HG02588 (cell line): ENCODE results near the gene CDC42BPA.
"Not testable (repeated sequence)": the region's sequence is repeated elsewhere in the genome, so short reads cannot be mapped to it uniquely, and the experiment has no call there.

Experiments
- ATAC-seq: cut with Tn5 transposase; IDR thresholded peaks from one replicate; pipeline ENCODE4 v1.9.1; 2021; ENCODE audit warnings: mild to moderate bottlenecking, moderate library complexity; ENCODE audit not compliant: unreplicated experiment

CDC42BPA gene

DNA sequence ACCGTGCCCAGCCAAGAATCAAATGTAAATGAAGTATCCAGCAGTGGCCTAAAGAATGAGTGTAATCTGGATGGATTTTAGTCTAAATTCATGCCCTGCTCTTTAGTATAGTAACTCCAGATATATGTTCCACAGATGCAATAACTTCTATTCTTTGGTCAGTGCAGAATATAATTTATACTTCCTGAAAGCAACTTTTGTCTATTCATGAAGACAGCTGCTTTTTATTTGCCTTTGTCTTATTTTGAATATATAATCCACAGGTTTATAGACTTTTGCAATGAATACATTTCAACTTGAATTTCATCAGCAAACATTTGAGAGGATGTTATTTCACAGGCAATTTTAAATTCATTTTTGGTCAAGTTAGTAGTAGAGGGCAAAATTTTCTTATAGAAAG lies 54.4 kb downstream of the CDC42BPA start:
- ATAC-seq = no peak

DNA sequence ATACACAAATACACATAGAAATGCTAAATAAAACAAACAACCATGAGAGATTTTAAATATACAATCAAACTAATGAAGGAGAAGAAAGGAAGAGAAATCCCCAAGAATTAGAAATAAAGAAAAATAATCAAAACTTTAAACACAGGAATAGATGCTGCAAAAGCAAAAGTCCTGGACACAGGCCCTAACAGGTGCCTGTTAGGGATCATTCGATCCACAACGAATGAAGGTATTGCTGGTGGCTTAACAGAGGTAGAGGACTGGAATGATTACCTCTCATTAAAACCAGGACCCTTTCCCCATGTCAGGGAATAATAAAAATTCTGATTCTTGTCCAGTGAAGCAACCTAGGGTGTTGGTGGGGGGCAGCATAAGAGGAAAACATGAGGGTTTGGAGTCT lies 56.8 kb downstream of the CDC42BPA start:
- ATAC-seq = no peak

DNA sequence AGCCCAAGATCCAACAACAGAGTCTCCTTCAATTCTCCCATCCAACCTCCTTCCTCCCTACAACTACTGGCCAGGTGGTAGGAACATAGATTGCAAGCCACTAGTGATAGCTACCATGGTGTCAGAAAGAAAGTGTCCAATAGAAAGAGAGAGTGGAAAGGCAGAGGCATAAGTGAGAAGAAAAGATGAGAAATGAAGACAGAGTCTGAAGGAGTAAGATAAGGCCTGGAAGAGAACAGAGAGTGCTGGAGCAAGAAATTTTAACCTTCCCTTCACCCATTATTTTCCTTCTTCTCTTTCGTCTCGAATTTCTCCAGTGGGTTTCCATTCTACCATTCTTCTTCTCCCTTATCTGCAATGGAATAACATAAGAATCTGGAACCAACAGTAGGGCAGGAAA lies 57.9 kb downstream of the CDC42BPA start:
- ATAC-seq = no peak

DNA sequence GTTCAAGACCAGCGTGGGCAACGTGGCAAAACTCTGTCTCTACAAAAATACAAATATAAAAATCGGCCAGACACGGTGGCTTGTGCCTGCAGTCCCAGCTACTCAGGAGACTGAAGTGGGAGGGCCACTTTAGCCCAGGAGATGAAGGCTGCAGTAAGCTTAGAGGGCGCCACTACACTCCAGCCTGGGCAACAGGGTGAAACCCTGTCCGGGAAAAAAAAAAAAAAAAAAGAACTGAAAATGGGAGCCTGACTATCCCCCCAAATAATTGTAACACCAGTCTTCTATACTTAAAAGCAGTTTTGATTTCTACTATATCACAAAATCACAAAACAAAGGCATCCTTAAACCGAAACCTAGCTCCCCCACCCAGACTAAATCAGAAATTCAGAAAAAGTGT lies 60.3 kb downstream of the CDC42BPA start:
- ATAC-seq = no peak

DNA sequence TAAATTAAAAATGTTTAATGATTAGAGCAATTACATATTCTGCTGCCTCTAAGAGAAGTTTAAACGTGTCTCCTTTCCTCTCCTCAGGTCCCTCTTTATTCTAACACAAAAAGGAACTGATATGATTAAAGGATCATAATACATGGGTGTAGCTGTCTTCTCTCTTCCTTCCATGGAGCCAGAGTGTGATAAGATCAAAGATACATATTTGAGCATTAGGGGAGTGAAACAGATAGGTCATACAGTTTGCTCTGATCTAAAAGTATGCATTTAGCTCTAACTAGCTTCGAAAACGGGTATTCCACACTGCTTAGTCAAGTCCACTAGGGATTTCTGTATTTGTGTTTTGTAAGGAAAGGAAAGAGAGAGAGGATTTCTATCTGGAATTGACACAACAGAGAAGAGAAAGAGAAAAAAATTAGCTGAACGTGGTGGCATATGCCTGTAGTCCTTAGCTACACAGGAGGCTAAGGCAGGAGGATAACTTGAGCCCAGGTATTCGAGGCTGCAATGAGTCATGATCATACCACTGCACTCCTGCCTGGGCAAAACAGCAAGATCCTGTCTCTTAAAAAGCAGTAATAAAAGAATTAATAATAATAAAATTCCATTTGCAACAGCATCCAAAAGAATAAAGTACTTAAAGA lies 63.1 kb downstream of the CDC42BPA start:
- ATAC-seq = no peak

DNA sequence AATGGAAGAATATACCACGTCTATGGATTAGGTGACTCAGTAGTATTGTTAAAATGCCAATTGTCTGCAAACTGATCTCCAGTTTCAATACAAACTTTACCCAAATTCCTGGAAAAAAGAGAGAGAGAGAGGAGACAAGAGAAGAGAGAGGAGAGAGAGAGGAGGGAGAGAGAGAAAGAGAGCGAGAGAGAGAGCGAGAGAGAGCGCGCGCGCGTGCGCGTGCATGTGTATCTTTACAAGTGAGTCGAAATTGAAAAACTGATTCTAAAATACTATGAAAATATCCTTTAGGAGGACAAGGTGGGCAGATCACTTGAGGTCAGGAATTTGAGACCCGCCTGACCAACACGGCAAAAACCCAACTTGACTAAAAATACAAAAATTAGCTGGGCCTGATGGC lies 65.2 kb downstream of the CDC42BPA start:
- no peak for ATAC-seq

DNA sequence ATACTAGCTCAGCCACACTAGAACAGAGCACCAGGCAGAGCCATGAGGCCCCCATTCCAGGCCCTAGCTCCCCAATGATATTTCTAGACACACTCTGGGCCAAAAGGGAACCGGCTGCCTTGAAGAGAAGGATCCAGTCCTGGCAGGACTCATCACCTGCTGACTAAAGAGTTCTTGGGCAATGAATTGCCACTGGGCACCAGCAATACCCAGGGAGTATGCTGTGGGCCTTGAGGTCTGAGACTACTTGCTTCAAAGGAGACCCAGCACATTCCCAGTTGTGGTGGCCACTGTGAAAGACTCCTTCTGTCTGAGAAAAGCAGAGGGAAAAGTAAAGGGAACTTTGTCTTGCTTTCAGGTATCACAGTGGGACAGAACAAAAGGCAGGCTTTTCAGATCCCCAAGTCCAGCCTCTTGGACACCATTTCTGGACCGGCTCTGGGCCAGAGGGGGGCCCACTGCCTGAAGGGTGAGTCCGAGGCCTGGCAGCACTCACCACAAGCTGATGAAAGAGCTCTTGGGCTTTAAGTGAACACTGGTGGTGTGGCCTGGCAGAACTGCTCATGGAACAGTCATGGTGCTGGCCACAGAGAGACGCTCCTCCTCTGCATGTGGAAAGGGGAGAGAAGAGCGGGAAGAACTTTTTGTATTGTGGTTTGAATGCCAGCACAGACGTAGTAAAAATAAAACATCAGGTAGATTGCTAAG lies 72.5 kb downstream of the CDC42BPA start:
- no peak for ATAC-seq

DNA sequence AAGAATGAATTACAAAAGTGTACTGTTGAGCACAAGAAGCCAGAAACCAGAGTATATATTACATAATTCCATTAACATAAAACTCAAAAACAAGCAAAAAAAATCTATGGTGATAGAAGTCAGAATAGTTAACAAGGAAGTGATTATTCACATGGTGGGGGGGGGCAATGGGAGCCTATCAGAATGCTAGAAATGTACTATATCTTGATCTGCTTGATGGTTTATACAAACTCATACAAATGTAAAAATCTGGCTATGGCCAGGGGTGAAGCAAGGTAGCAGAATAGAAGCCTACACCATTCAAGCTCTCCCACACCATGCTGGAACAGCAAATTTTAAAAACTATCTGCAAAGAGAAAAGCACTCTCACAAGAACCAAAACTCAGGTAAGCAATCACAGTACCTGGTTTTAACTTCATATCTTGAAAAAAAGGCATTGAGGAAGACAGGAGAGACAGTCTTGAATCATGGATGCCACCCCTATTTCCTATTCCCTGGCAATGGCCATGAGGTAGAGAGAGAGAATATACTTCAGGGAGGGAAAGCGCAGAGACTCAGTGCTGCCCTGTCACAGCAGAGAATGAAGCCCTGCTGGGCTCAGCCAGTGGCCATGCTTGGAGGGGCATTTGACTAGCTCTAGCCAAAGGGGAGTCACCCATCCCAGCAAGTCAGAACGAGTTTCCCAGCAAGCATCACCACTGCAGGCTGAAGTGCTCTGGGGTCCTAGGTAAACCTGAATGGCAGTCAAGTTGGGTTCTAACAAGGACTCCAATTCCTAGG lies 73.8 kb downstream of the CDC42BPA start:
- no peak for ATAC-seq

DNA sequence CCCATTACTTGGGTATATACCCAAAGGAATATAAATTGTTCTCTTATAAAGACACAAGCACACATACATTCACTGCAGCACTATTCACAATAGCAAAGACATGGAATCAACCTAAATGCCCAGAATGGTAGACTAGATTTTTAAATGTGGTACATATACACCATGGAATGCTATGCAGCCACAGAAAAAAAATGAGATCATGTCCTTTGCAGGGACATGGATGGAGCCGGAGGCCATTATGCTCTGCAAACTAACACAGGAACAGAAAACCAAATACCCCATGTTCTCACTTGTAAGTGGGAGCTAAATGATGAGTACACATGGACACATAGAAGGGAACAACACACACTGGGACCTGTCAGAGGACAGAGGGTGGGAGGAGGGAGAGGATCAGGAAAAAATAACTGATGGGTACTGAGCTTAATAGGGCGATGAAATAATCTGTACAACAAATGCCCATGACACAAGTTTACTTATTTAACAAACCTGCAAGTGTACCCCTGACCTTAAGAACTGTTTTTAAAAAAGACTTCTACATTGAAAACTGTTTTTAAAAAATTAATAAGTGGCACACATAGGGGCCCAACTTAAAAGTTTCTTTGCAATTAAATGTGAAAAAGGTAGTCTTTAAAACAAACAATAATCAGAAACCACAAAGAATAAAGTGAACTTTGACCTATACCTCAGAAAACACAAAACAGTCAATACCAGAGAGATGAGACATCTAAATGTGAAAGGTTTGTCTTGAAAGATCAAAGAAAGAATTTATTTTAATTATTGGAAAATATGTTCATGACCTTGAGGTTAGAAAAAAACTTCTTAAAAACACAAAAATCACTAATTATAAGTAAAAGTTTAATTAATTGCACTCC lies 75.2 kb downstream of the CDC42BPA start:
- no peak for ATAC-seq

DNA sequence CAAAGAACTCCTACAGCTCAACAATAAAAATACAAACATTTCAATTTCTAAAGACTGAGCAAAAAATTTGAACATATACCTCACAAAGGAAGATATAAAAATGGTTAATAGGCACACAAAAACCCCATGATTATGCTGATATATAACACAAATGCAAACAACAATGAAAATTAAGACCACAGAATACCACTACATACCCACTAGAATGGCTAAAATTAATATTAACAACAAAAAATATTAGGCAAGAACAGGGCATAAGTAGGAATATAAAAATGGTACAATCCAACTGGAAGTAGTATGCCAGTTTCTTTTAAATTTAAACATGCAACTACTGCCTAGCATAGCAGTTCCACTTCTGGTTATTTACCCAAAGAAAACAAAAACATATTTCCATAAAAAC lies 77.3 kb downstream of the CDC42BPA start:
- no peak for ATAC-seq

DNA sequence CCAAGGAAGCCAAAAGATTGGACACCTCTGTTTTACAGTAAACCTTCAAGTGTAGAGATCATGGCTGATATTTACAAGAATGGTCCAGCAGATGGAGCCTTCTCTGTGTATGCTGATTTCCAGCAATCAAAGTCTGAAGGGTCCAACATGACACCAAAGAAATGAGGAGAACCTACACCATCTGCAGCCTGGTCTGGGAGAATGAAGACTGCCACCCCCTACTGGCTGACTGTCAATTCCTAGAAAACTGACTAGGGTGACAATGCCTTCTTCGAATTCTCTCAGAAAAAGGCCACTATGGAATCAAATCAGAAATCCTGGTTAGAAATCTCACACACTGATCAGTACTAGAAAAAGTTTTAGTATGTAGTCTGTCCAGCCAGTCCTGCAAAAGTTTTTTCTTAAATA lies 83.3 kb downstream of the CDC42BPA start:
- ATAC-seq = no peak

DNA sequence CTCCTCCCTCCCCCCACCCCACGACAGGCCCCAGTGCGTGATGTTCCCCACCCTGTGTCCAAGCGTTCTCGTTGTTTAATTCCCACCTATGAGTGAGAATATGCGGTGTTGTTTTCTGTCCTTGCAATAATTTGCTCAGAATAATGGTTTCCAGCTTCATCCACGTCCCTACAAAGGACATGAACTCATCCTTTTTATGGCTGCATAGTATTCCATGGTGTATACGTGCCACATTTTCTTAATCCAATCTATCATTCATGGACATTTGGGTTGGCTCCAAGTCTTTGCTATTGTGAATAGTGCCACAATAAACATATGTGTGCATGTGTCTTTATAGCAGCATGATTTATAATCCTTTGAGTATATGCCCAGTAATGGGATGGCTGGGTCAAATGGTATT lies 87.2 kb downstream of the CDC42BPA start:
- ATAC-seq = not testable (repeated sequence)

DNA sequence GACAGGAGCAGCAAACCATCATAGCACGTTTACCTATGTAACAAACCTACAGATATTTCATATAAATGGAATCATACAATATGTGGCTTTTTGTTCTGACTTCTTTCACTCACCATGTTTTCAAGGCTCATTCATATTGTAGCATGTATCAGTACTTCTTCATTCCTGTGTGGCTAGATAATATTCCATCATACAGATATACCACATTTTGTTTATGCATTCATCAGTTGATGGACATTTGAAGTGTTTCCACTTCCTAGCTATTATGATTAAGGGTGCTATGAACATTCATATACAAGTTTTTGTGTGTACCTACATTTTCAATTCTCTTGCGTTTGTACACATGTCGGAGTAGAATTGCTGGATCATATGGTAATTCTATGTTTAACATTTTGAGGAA lies 90.1 kb downstream of the CDC42BPA start:
- no peak for ATAC-seq

DNA sequence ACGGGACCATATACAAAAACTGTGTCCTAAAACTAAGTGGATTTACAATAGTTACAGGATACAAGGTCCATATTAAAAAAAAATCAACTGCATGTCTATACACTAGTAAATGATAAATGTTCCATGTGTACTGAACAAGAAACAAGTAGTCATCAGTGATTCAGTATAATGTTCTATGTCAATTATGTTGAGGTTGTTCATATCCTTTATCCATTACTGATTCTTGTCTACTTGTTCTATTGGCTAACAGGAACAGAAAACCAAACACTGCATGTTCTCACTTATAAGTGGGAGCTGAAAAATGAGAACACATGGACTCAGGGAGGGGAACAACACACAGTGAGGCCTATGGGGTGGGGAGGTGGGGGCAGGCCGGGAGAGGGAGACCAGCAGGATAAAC lies 90.5 kb downstream of the CDC42BPA start:
- no peak for ATAC-seq

DNA sequence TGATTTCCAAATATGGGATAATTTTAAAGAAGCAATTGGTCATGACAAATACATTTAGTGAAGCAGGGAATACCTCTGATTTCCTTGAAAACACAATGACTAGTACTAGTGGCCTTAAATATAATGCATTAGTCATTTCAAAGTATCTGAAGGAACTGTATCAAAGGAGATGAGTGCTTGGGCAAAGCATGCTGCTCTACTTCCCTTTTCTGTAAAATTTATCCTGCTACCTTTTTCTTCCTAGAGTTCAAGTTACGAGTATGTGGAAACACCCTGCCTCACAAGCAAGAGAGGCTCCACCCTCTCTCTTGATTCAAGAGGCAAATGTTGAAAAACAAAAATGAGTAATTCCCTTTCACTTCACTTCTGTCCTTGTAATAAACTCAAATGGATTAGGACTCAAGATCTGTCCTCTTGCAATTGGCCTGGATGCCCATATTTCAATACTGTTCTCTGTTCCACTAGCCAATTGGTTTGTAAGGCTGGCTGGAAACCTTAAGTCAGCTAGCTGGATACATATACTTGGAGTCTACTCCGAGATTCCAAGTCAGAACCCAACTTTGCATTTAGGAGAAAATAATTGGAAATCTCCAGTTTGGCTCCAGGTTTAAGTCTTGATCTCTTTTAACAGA lies 92.5 kb downstream of the CDC42BPA start:
- no peak for ATAC-seq

DNA sequence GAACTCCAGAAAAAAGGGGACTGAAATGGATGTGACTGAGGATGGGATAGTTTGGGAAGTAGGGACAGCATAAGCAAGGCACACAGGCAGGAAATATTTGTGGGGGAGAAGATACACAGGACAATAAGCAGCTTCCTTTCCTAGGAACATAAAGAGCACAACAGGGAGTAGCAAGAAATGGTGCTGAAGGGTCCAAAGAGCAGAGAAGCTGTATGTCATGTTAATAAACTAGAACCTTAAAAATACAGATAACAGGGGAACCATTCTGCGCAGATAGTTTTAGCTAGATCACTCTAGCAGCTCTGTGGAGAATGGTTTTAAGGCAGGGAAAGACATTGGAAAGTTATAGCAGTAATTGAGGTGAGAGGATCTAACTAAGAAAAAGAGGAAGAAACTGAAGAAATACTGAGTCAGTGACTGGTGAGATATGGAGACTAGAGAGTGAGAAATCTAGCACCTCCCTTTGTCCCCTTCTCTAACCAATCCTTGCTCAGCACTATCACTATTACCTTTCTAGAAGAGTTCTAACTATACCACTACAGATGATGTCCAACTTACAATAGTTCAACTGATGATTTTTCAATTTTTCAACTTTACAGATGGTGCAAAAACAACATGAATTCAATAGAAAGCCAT lies 95.0 kb downstream of the CDC42BPA start:
- no peak for ATAC-seq

DNA sequence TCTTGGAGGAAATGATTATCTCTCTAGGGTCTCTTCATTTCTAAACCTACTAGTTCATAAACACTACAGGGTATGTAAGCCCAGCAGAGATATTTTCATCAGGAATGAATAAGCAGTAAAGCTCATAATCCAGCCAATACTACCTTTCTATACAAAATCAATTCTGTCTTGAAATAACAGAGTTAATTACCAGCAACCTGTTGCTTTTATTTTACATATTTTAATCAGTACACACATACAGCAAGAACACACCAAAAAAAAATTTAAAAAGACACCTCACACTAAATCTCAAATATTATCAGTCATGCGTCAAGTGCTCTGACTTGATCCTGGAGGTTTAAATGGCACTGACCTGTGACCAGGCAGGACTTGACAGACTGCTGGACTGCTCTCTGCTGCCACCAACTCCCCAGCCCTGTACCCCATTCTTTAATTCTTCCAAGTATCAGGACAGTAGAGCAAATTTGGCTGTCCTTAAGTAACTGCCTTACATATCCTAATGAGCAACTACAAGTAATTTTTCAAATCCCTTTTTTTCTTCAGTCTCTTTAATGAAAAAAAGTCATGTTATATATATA lies 98.5 kb downstream of the CDC42BPA start:
- ATAC-seq = no peak

DNA sequence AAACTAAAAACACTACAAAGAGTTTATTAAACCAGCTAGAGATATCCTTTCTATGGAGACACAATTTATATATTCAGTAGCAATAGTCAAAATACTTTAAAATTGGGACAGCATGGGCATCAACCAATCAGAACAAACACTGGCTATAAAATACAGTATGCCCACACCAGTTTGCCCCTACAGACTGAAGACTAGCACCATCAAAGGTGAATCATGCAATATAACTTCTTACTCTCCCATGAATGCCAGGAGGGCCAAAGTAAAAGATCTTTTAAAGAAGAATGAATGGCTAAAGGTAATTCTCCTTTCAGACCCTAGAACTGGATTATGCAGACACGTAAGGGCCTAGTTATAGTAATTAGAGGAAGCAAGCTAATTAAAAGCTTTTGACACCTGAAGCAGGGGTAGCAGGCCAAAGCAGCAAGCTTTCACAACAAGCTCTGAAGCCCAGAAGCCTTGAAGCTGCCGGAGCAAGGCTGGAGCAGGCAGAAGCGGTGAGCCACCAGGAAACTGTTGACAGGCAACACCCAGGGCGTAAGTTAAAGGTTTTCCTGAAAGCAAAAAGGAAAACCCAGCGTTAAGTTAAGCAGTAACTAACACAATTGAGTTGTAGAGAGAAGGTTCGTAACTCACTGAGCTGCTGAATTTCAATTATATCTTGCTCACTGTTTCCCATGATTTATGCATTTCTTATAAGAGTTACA lies 99.3 kb downstream of the CDC42BPA start:
- no peak for ATAC-seq

DNA sequence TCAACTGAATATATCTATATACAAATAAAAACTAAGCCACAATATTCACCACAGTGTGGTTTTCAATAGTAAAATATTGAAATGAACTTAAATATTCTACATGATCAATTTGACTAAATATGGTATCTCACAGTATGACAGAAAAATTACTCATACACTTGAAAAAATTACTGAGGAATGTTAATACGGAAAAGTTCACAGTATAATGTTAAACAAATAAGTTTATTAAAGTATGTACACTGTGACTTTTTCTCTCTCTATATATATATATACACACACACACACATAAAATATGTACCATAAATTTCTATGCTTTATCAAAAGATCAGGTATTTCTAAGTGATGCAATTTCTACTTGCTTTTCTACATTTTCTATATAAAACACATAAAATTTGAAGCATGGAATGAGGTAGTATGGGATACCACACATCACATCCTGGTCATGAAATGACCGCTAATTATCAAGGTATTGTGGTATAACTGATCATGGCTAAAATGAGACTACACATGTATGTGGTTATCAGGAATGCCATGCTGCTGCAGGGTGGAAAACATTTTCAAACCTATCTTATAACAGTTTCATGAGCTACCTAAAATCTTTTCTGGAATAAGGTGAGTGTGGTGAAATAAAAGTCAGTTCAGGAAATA lies 102.3 kb downstream of the CDC42BPA start:
- no peak for ATAC-seq
